ENCODE data around the gene ZNF888. TPM values are rescaled to one million over a fixed set of nuclear protein-coding genes. Genes with fewer than 3 reads are reported as not detected.
A peak's percentile ranks its signal among the peaks of the same experiment; 100 is the strongest.
"Not testable (repeated sequence)": the region's sequence is repeated elsewhere in the genome, so short reads cannot be mapped to it uniquely, and the experiment has no call there.

Gene ZNF888
- total RNA-seq, 2 experiments from 2014 or later, result 5.1 to 6.1 TPM

- H3K27me3 Mint-ChIP-seq, result not testable (repeated sequence)
- peak; percentile 73 for DNase-seq
Measured at GRCh38 chr19:52857378-52858191, 65.6 kb downstream of the ZNF888 start, which contains the start of gene ZNF468. Gene ZNF468, minus strand, starts transcription at chr19:52857619. Its CDS starts 3,347 bp downstream, at chr19:52854272.

DNA sequence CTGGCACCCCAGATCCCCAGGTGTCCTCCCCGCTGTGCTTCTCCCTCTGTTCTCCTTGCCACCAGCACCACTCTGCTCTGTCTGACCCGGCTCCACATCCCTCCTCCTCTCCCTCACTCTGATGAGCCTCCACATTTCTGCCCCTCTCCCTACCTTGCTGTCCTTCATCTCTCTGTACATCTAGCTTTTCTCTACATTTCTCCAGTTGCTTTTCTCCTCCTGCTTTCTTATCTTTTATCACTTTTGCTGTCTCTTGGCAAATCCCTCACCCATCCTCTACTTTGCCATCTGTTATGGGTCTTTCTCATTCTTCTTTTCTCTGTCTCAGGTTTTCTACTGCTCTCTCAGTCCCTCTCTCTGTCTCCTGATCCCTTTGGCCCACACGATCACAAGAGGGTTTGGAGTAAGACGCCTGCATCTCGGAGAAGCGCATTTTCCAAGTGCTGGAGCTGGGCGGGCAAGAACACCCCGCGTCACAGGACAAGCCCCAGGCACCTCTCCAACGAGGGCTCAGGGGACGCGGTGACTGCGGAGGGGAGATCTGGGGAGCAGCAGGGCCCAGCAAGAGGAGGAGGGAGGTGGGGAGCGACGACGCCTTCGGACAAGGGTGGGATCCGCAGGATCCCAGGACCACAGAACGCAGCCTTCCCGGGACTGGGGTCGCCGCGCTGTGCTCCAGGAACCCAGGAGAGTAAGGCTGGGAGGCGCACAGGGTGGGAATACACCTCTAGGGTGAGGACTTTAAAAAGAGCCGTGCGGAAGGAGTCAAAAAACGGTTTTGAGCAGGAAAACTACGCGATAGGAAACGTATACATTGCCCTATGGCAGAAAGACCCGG lies 66.5 kb downstream of the ZNF888 start:
- not testable (repeated sequence) for H3K27me3 Mint-ChIP-seq, DNase-seq, H3K9me3 Mint-ChIP-seq
- Mint-ChIP-seq H3K4me3 (peak overlapping the region; percentile 96), H3K27ac (peak overlapping the region; percentile 84), H3K4me1 (peaks cover 21% of the 10 kb centered on the region), H3K36me3 (peaks cover 46% of the 10 kb centered on the region)

More at GRCh38 chr19:52857378-52858191, 65.6 kb downstream of the ZNF888 start, which contains the start of gene ZNF468:
- not testable (repeated sequence) for H3K9me3 Mint-ChIP-seq
- peak within 1 kb of the TSS; percentile 96 for H3K4me3 Mint-ChIP-seq
- peak within 1 kb of the TSS; percentile 84 for H3K27ac Mint-ChIP-seq
- H3K4me1 Mint-ChIP-seq, result peaks cover 21% of the 10 kb centered on the region
- peaks cover 43% of the 10 kb centered on the region for H3K36me3 Mint-ChIP-seq

Other genes with a start within 250 kb of the ZNF888 start
- 10 to 100 TPM; 15.1 to 15.9 TPM for gene ZNF611, start 188.4 kb downstream of the ZNF888 start, total RNA-seq
- gene ZNF600, start 136.6 kb downstream of the ZNF888 start, total RNA-seq, result 10 to 100 TPM; 13.5 to 14.4 TPM
- 10 to 100 TPM; 14.0 to 14.8 TPM for gene ZNF28, start 101.8 kb downstream of the ZNF888 start, total RNA-seq
- 10 to 100 TPM; 13.9 to 15.1 TPM for gene ZNF468, start 65.8 kb downstream of the ZNF888 start, total RNA-seq
- gene ZNF320, start 25.8 kb downstream of the ZNF888 start, total RNA-seq, result 1 to 10 TPM; 4.9 to 7.1 TPM
- gene ZNF816, start 39.5 kb upstream of the ZNF888 start, total RNA-seq, result 10 to 100 TPM; 11.1 to 12.0 TPM
- gene ERVV-1, start 90.5 kb upstream of the ZNF888 start, total RNA-seq, result not detected
- not detected for gene ERVV-2, start 121.3 kb upstream of the ZNF888 start, total RNA-seq
- gene ZNF160, start 180.0 kb upstream of the ZNF888 start, total RNA-seq, result 10 to 100 TPM; 22.6 to 27.4 TPM
- gene ZNF415, start 209.5 kb upstream of the ZNF888 start, total RNA-seq, result 1 to 10 TPM; 1.5 to 1.8 TPM
- gene ZNF347, start 235.6 kb upstream of the ZNF888 start, total RNA-seq, result 1 to 10 TPM; 7.0 to 8.6 TPM

Data from activated naive CD8-positive, alpha-beta T cell treated with anti-CD3 and anti-CD28 coated beads for 36 hours (primary cell).